GM12801 (cell line): ENCODE measurements around the gene STAM2.

ENCODE experiments used
- CTCF ChIP-seq: IDR thresholded peaks from one replicate; pipeline ENCODE4 v1.5.1; 2011; ENCODE audit warnings: control low read depth; ENCODE audit not compliant: insufficient read length; ENCODE audit errors: extremely low read depth

The STAM2 gene

GRCh38 chr2:152068226-152068625 is 107.3 kb downstream of the STAM2 start:
- TF ChIP-seq CTCF: no peak

- no peak for TF ChIP-seq CTCF
Observed at GRCh38 chr2:152067823-152068222, 107.7 kb downstream of the STAM2 start.
